ENCODE measurements around the gene OR52E8. TPM values are rescaled to one million over a fixed set of nuclear protein-coding genes. Genes with fewer than 3 reads are reported as not detected.

Gene OR52E8
- total RNA-seq: not detected in 2 replicates

DNA sequence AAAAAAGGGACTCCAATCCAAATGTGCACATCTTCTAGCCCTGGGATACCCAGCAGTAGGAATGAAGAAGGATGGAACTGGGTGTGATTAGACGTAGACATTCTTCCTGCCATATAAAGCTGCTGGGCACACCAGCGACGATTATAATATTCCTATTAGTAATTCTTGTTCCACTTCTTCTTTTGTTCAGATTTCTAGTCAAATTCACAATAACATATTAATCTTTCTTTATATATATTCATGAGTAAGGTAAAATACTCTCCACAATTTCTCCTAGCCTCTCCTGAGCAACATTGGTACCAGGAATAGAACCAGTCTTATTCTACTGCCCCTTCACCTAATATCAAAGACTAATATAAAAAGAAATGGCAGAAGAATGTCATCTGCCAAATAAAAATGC, at the start of gene OR52E8:
Gene OR52E8, minus strand, starts transcription at position 101 of the 400 bp plus-strand sequence. Its CDS starts 0 bp downstream, at position 101.
- TF ChIP-seq, protein P1, sequence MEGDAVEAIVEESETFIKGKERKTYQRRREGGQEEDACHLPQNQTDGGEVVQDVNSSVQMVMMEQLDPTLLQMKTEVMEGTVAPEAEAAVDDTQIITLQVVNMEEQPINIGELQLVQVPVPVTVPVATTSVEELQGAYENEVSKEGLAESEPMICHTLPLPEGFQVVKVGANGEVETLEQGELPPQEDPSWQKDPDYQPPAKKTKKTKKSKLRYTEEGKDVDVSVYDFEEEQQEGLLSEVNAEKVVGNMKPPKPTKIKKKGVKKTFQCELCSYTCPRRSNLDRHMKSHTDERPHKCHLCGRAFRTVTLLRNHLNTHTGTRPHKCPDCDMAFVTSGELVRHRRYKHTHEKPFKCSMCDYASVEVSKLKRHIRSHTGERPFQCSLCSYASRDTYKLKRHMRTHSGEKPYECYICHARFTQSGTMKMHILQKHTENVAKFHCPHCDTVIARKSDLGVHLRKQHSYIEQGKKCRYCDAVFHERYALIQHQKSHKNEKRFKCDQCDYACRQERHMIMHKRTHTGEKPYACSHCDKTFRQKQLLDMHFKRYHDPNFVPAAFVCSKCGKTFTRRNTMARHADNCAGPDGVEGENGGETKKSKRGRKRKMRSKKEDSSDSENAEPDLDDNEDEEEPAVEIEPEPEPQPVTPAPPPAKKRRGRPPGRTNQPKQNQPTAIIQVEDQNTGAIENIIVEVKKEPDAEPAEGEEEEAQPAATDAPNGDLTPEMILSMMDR (conservative IDR thresholded peaks at IDR 0.05; ENCODE audit: low read depth, low read length): no peak
- no peak for DNase-seq (ENCODE audit: low read depth)
- no peak within 1 kb of the TSS for H3K4me3 ChIP-seq (ENCODE audit: low read depth, low read length)

DNA sequence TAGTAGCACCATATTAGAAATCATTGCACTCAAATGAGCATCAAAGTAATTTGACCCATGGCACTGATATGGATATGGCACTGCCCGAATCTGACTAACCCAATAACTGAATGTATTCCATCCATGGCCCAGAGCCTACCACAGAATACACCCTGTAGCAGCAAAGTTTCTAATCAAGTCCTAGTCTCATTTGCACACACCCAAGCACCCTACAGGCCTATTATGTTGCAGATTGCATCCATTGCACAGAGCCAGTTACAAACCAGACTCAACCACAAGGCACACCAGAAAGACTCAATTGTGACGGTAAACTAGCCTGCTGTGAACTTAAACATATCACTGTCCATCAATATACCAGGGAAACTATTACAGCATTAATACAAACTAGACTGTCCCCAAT, 42.0 kb upstream of the OR52E8 start:
- no peak for DNase-seq (ENCODE audit: low read depth)
- TF ChIP-seq, protein P1 (conservative IDR thresholded peaks at IDR 0.05; ENCODE audit: low read depth, low read length): no peak
- no peak overlapping the region for H3K4me3 ChIP-seq (ENCODE audit: low read depth, low read length)

DNA sequence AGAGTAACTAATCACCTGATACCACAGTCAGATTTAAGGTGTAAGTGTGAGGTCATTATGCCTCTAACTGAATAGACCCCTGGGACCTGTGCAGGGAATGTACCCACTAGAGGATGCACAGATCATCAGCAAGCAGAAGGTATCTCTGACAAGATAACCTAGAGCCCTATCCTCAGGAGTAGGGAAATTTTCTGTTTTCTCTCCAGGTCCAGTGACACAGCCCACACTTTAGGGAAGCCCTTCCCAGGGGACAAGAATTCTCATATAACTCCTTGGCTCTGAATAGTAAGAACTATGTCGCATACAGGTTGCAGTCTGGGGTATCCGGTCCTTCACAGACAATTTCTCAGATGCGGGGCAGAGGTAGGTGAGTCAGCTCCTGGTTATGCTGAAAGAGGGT, 35.4 kb upstream of the OR52E8 start, which contains the start of gene OR52E5:
Gene OR52E5, plus strand, starts transcription at position 301 of the 400 bp plus-strand sequence. CDS start 7,569 bp downstream, outside the sequence.
- TF ChIP-seq, protein P1 (conservative IDR thresholded peaks at IDR 0.05; ENCODE audit: low read depth, low read length): no peak
- no peak within 1 kb of the TSS for H3K4me3 ChIP-seq (ENCODE audit: low read depth, low read length)
- no peak for DNase-seq (ENCODE audit: low read depth)

DNA sequence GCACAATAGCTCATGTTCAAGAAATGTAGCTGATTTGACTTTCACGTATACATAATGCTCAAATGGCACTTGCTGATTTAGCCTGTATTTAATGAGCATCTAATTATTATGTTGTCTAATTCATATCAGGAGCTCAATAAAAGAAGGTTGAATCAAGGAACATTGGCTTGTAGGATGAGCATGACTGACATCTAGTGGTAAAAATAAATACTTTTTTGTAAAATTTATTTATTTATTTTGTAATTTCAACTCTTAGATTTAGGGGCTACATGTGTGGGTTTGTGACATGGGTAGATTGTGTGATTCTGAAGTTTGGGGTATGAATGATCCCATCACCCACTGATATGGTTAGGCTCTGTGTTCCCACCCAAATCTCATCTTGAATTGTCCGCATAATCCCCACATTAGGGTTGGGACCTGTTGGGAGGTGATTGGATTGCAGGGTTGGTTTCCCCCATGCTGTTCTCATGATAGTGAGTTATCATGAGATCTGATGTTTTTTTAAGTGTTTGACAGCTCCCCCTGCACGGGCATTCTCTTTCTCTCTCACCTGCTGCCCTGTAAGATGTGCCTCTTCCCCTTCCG, 33.8 kb upstream of the OR52E8 start:
- DNase-seq (ENCODE audit: low read depth): no peak
- H3K4me3 ChIP-seq (ENCODE audit: low read depth, low read length): no peak overlapping the region
- TF ChIP-seq, protein P1 (conservative IDR thresholded peaks at IDR 0.05; ENCODE audit: low read depth, low read length): peak; percentile 51

DNA sequence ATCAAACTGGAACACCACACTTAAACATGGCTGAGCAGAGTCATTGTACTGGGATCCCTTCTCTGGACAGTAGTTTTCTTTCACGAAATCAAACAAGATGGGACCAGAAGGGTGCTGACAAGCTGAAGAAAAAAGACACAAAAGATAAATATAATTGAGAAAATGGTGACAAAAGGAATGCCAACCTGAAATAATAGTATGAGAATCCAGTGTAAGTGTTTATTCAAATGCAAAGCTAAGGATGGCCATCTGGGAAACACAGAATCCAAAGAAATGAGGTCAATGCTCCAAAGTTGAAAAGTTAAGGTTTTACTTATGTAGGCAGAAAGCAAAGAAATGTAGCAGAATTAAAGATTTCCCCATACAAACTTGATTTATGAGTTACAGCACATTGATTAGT, 30.2 kb upstream of the OR52E8 start:
- DNase-seq (ENCODE audit: low read depth): no peak
- no peak overlapping the region for H3K4me3 ChIP-seq (ENCODE audit: low read depth, low read length)
- TF ChIP-seq, protein P1 (conservative IDR thresholded peaks at IDR 0.05; ENCODE audit: low read depth, low read length): no peak

DNA sequence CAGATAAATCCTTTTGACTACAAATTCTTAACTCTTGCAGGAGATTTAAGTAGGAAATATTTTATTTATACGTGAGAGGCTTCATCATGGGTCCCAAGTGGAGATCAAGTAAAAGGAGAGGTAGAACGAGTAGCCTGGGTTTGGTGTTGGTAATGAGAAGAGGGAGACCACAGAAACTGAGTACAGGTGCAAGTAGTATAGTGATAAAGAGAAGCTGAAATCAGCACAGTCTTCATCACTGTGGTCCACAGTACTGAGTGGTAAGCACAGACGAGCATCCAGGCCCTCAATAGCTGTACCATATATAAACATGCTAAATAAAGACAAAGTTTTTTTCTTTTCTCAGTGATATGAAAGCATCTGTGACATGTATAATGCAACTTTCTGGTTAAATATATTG, 29.7 kb upstream of the OR52E8 start:
- DNase-seq (ENCODE audit: low read depth): no peak
- TF ChIP-seq, protein P1 (conservative IDR thresholded peaks at IDR 0.05; ENCODE audit: low read depth, low read length): no peak
- no peak overlapping the region for H3K4me3 ChIP-seq (ENCODE audit: low read depth, low read length)

DNA sequence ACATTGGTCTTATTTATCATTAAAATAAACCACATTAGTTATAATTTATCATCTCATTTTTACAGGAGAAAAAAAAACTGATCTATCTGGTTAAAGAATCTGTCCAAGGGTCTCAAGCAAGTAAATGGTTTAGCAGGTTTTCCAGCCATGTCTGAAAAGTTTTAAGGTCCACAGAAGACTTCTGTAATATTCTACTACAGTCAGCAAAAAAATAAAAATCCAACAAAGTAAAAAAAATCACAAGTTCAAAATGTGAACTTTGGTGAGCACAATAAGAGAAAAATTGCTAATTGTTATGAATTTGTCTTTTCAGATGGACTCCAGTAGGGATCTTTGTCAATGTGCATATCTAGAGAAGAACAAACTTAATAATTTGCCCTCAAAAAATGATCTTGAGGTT, 24.3 kb upstream of the OR52E8 start:
- TF ChIP-seq, protein P1 (conservative IDR thresholded peaks at IDR 0.05; ENCODE audit: low read depth, low read length): no peak
- no peak for DNase-seq (ENCODE audit: low read depth)
- H3K4me3 ChIP-seq (ENCODE audit: low read depth, low read length): no peak overlapping the region
